Measurements from ENCODE around the gene BMPR1B.

DNA sequence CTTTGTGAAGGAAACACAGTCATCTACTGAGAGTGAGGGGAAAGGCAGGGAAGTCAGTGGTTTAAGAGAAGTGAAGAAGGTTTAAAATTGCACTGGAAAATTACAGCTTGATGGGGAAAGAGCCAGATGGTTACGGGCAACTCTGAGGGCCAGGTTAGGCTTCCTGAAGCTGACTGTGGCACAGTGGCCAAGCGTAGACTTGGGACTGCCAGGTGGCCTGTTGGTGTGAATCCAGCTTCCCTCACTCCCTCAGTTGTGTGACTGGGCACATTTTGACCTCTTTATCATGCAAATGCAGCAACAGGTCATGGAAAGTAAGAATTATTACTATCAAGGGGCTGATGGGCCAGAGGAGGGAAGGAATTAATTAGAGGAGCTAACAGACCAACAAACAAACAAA is 400.9 kb downstream of the BMPR1B start:
- TF ChIP-seq, protein P1, sequence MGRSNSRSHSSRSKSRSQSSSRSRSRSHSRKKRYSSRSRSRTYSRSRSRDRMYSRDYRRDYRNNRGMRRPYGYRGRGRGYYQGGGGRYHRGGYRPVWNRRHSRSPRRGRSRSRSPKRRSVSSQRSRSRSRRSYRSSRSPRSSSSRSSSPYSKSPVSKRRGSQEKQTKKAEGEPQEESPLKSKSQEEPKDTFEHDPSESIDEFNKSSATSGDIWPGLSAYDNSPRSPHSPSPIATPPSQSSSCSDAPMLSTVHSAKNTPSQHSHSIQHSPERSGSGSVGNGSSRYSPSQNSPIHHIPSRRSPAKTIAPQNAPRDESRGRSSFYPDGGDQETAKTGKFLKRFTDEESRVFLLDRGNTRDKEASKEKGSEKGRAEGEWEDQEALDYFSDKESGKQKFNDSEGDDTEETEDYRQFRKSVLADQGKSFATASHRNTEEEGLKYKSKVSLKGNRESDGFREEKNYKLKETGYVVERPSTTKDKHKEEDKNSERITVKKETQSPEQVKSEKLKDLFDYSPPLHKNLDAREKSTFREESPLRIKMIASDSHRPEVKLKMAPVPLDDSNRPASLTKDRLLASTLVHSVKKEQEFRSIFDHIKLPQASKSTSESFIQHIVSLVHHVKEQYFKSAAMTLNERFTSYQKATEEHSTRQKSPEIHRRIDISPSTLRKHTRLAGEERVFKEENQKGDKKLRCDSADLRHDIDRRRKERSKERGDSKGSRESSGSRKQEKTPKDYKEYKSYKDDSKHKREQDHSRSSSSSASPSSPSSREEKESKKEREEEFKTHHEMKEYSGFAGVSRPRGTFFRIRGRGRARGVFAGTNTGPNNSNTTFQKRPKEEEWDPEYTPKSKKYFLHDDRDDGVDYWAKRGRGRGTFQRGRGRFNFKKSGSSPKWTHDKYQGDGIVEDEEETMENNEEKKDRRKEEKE (IDR thresholded peaks at IDR 0.05; ENCODE audit: borderline replicate concordance in 1 of 2, control insufficient read depth in 1 of 2, low read depth in 2 of 2, low read length in 1 of 2): no peak
- TF ChIP-seq POLR2A (conservative IDR thresholded peaks at IDR 0.05): no peak
- TF ChIP-seq, protein P2, sequence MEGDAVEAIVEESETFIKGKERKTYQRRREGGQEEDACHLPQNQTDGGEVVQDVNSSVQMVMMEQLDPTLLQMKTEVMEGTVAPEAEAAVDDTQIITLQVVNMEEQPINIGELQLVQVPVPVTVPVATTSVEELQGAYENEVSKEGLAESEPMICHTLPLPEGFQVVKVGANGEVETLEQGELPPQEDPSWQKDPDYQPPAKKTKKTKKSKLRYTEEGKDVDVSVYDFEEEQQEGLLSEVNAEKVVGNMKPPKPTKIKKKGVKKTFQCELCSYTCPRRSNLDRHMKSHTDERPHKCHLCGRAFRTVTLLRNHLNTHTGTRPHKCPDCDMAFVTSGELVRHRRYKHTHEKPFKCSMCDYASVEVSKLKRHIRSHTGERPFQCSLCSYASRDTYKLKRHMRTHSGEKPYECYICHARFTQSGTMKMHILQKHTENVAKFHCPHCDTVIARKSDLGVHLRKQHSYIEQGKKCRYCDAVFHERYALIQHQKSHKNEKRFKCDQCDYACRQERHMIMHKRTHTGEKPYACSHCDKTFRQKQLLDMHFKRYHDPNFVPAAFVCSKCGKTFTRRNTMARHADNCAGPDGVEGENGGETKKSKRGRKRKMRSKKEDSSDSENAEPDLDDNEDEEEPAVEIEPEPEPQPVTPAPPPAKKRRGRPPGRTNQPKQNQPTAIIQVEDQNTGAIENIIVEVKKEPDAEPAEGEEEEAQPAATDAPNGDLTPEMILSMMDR (IDR thresholded peaks at IDR 0.05 in 2 of 3, conservative IDR thresholded peaks at IDR 0.05 in 1 of 3; ENCODE audit: insufficient read depth in 2 of 3, low read depth in 1 of 3, low read length in 3 of 3): no peak
- no peak for TF ChIP-seq SMARCC2 (IDR thresholded peaks at IDR 0.05; ENCODE audit: low read depth)
- no peak for TF ChIP-seq IRF2 (CRISPR knock-in tag; IDR thresholded peaks at IDR 0.05)
- no peak for TF ChIP-seq TCF7L2 (IDR thresholded peaks at IDR 0.05; ENCODE audit: low read depth, low read length)
- no peak for TF ChIP-seq MYBL2 (IDR thresholded peaks at IDR 0.05; ENCODE audit: low read depth)
- TF ChIP-seq MYBL2 (CRISPR knock-in tag; IDR thresholded peaks at IDR 0.05; ENCODE audit: borderline replicate concordance): no peak
- no peak for TF ChIP-seq POLR2AphosphoS5 (IDR thresholded peaks at IDR 0.05; ENCODE audit: control insufficient read depth, insufficient read depth, low read depth, low read length)
- no peak for TF ChIP-seq ZNF146 (CRISPR knock-in tag; IDR thresholded peaks at IDR 0.05; ENCODE audit: unreplicated experiment)
- TF ChIP-seq SRF (CRISPR knock-in tag; IDR thresholded peaks at IDR 0.05): no peak
- no peak for TF ChIP-seq FOXJ3 (CRISPR knock-in tag; IDR thresholded peaks at IDR 0.05)
- TF ChIP-seq RFX7 (CRISPR knock-in tag; IDR thresholded peaks at IDR 0.05): no peak
- TF ChIP-seq, protein P3, sequence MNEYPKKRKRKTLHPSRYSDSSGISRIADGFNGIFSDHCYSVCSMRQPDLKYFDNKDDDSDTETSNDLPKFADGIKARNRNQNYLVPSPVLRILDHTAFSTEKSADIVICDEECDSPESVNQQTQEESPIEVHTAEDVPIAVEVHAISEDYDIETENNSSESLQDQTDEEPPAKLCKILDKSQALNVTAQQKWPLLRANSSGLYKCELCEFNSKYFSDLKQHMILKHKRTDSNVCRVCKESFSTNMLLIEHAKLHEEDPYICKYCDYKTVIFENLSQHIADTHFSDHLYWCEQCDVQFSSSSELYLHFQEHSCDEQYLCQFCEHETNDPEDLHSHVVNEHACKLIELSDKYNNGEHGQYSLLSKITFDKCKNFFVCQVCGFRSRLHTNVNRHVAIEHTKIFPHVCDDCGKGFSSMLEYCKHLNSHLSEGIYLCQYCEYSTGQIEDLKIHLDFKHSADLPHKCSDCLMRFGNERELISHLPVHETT (CRISPR knock-in tag; conservative IDR thresholded peaks at IDR 0.05 in 1 of 2, IDR thresholded peaks at IDR 0.05 in 1 of 2): no peak
- TF ChIP-seq RBM39 (optimal IDR thresholded peaks at IDR 0.05; ENCODE audit: low read depth, low read length): no peak
